IPS-NIHi11 (cell line): Measurements from ENCODE around the gene MOSPD2.

Experiments
- DNase-seq: peaks from one replicate; pipeline ENCODE4 v3.0.0; 2012; ENCODE audit warnings: mixed read lengths, low spot score

The MOSPD2 gene

GRCh38 chrX:14915596-14915995, 42.4 kb downstream of the MOSPD2 start:
- no peak for DNase-seq

GRCh38 chrX:14916017-14916674, 42.9 kb downstream of the MOSPD2 start:
- no peak for DNase-seq

DNA sequence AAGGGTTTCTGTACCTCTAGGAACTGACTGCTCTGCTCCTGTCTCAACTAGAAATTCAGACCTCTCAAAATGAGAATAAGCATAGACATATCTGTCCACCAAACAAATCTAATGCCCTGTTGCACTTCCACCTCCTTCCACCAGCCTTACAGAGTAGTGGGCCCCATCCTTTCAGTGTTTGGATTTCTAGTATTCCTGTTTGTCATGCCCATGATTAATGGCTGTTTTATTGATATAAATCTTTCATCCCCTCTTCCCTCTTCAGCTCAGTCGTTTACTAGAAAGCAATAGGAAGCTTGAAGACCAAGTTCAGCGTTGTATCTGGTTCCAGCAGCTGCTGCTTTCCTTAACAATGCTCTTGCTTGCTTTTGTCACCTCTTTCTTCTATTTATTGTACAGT, 46.2 kb downstream of the MOSPD2 start:
- no peak for DNase-seq

DNA sequence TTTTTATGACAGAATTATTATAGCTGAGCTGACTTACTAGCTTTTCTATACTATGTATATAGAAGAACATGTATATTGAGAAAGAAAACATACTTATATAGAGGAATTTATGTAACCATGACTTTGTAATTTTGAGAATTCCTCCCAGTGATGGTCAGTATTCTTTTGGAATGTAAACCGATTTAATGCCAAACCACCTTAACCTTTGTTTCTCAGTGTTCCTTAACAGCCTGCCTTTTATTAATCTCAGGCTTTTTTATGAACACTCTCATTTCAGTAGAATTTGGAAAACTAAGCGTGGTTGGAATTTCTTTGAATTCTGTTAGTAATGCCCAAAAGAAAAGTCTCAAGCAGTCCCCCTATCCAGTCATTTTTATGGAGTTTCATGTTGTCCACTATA, 47.0 kb downstream of the MOSPD2 start:
- DNase-seq: no peak

GRCh38 chrX:14922437-14922836, 49.2 kb downstream of the MOSPD2 start:
- no peak for DNase-seq

DNA sequence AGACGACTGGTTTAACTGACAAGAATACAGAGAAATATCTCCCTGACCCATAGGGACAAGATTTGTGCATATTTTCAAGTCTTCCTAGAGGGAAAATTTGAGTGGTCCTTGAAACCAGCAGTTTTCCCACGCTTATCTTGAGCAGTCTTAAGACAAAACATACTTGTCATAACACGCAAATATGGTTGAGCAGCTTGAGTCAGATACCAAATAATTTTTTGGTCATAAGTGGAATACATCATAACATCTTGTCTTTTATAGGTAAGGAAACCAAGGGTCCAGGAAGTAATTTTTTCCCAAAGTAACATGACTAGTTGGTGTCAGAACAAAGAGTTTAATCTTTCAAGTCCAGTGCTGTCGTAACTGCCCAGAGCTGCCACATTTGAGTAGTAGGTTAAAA, 50.5 kb downstream of the MOSPD2 start:
- DNase-seq: no peak

DNA sequence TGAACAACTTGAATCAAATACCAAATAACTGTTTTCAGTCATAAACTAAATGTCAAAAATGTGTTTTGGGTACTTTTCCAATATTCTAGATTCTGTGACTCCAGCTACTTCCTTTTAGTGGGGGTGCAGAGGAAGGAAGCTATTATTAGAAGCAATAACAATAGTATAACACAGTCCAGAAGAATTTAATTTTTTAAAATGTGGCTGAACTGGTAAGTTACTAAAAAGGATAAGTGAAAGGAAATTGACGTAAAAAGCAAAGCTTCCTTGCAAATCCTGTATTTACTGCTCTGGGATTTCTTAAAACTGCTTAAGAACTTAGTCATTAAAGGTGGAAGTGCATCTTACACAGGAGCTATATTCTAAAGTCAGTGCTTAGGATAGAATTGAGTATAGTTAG, 53.2 kb downstream of the MOSPD2 start:
- no peak for DNase-seq

GRCh38 chrX:14927401-14927800, 54.2 kb downstream of the MOSPD2 start:
- no peak for DNase-seq

GRCh38 chrX:14930663-14931062, 57.4 kb downstream of the MOSPD2 start:
- no peak for DNase-seq

GRCh38 chrX:14932136-14932535, 58.9 kb downstream of the MOSPD2 start:
- no peak for DNase-seq

- no peak for DNase-seq
Observed at GRCh38 chrX:14934423-14934822, 61.2 kb downstream of the MOSPD2 start.

DNA sequence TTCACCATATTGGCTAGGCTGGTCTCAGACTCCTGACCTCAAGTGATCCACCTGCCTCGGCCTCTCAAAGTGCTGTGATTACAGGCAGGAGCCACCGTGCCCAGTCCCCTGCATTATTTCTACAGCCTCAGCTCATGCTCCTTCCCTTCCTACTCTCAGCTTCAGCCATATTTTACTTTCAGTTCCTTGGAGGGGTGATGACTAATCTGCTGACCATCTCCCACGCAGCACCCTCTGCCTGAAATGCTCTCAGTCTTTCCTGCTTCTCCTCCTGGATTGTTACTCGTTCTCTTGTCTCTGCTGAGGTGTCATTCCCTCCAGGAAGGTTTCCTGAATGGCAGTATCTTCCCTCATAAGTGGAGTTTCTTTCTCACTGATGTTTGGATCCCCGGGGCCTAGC, 63.3 kb downstream of the MOSPD2 start:
- no peak for DNase-seq

- DNase-seq: peak; percentile 17
Observed at GRCh38 chrX:14939644-14940043, 66.4 kb downstream of the MOSPD2 start.

DNA sequence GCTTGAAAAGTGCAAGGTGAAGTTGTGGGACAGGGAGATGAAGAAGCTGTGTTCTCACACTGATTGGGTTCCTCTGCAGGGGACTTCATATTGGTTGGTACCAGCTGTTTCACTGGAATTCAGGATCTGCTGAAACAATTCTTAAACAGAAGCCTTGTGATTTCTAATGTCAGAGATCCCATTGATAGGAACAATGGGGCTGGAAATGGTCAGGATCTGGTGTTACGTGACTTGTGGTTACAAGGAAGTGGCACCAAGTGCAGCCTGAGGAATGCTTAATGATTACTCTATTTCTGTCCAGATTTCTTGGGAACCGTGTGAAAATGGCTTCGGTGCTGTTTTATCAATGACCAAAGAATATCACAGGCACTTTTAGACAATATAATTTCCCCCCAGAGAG, 68.1 kb downstream of the MOSPD2 start:
- DNase-seq: no peak

GRCh38 chrX:14942341-14942740, 69.1 kb downstream of the MOSPD2 start:
- DNase-seq: no peak

DNA sequence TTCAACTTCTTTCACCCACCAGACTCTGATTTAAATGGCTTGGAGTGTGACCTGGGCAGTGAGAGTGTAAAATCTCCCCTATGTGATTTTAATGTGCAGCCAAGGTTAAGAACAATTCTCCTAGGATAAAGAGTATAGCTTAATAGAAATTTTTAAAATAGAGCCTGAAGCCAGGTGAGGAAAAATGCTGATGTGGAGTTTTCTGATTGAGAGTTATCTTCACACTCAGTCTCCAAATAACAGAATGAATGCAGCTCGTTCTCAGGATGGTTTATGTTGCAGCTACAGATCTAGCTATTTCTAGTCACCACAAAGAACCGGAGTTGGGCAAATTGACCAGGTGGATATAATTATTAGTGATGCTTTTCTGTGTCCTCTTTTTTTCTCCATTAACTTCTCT, 70.7 kb downstream of the MOSPD2 start:
- no peak for DNase-seq

DNA sequence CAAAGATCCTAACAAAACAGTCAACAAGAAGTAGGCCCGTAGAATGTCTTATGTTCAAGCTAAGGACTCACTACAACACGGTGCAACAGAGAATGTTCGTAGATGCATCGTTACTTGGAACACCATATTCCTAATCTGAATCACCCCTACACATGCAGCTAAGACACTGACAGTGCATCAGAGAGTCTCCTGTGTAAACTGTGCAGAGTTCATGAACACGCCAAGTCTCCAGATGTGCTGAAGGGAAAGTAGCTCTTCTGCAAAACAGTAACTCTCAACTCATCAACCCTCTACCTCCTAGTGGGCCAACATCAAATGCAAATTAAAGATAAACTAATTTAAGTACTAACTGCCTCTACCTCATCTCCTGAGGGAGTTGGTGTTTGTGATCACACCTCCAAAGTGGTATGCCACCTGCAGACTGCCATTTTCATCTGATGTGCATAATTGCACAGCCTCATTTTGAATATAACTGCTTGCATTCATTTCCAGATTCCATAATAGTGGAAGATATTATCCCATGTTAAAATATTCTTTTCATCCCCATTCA, 73.5 kb downstream of the MOSPD2 start:
- DNase-seq: no peak

DNA sequence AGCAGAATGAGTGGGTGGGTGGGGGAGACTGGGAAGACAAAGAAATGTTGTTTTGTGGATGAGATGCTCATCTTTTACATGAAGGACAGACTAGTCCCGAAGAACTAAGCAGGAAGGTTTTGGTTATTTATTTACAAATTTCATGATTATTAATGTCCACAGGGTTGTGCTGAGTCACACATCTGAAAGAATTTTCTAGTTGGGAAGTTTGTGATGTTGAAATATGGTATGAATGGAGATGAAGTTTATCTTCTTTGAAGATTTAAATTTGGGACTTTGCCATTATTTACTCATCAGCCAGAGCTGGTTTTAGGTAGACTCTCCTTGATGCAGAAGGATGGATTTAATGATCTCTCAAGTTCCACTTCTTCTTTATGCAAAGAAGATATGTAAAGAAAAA, 75.5 kb downstream of the MOSPD2 start:
- DNase-seq: no peak

GRCh38 chrX:14956813-14957582, 83.8 kb downstream of the MOSPD2 start:
- no peak for DNase-seq

GRCh38 chrX:14963447-14964236, 90.4 kb downstream of the MOSPD2 start:
- DNase-seq: no peak

DNA sequence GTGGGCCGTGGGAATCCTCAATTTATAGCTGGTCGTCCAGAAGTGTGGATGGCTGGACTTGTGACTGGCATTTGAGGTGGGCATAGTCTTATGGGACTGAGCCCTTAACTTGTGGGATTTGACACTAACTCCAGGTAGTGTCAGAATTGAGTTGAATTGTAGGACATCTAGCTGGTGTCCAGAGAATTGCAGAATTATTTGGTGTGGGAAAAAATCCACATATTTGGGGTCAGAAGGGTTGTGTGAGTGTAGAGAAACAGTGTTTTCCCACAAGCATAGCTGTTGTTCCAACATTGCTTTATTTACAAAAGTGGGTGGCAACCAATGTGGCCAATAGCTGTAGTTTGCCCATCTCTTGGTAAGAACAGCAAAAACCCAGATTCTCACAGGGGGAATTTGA, 91.3 kb downstream of the MOSPD2 start:
- DNase-seq: no peak
